RWPE1 (cell line): ENCODE results near the gene LPIN2.

Source experiments
- CTCF ChIA-PET: fragments of 350-600 bp; sonication (Branson Sonifier 250); formaldehyde crosslinking; extraction: SDS; loops from one replicate; lab custom pipeline; 2021; lab: Yijun Ruan, JAX
- POLR2A ChIA-PET: fragments of 400-600 bp; formaldehyde crosslinking; extraction: SDS; loops from one replicate; lab custom pipeline; 2020; ENCODE audit warnings: antibody characterized with exemption; ENCODE audit not compliant: low non-redundant PET; lab: Yijun Ruan, JAX
- DNase-seq: peaks from one replicate; pipeline ENCODE4 v3.0.0; 2012; ENCODE audit warnings: low spot score
- H3K27ac ChIP-seq: fragments of 450-650 bp; 2 replicates; pipeline ENCODE4 v1.5.1; 2017
- CTCF ChIP-seq: fragments of 450-650 bp; conservative IDR thresholded peaks from 2 replicates; pipeline ENCODE4 v1.5.1; 2017; ENCODE audit warnings: low read depth, mild to moderate bottlenecking

LPIN2 gene

GRCh38 chr18:2967820-2968219 is 45.1 kb downstream of the LPIN2 start:
- no peak for TF ChIP-seq CTCF
- POLR2A ChIA-PET, result no interaction called here
- H3K27ac ChIP-seq, result no peak overlapping the region
- no peak for DNase-seq
- CTCF ChIA-PET, result interaction anchor here (0.6 kb wide), 1 partner anchor 11 kb away, joined by 3 read pairs; no protein-coding TSS in a partner anchor

GRCh38 chr18:2967357-2967756 is 45.6 kb downstream of the LPIN2 start:
- ChIA-PET POLR2A (no interaction called here), CTCF (interaction anchor here (0.5 kb wide), 1 partner anchor 97 kb away, joined by 3 read pairs; no protein-coding TSS in a partner anchor)
- no peak for TF ChIP-seq CTCF
- H3K27ac ChIP-seq, result no peak overlapping the region
- DNase-seq, result no peak

GRCh38 chr18:2966560-2966959 is 46.4 kb downstream of the LPIN2 start:
- POLR2A ChIA-PET, result no interaction called here
- CTCF ChIA-PET, result interaction anchor here (0.5 kb wide), 1 partner anchor 97 kb away, joined by 3 read pairs; no protein-coding TSS in a partner anchor
- no peak overlapping the region for H3K27ac ChIP-seq
- DNase-seq, result no peak
- TF ChIP-seq CTCF, result no peak

GRCh38 chr18:2965797-2966196 is 47.1 kb downstream of the LPIN2 start:
- POLR2A ChIA-PET, result no interaction called here
- TF ChIP-seq CTCF, result no peak
- CTCF ChIA-PET, result no interaction called here
- H3K27ac ChIP-seq, result no peak overlapping the region
- no peak for DNase-seq

- no peak overlapping the region for H3K27ac ChIP-seq
- no peak for TF ChIP-seq CTCF
- no peak for DNase-seq
- ChIA-PET POLR2A (no interaction called here), CTCF (interaction anchor here (0.5 kb wide), 1 partner anchor 1271 kb away, joined by 3 read pairs; no protein-coding TSS in a partner anchor)
Measured at GRCh38 chr18:2964361-2965010, 48.5 kb downstream of the LPIN2 start.
